ENCODE data around the gene FBL. TPM values are rescaled to one million over a fixed set of nuclear protein-coding genes. Genes with fewer than 3 reads are reported as not detected.
A peak's percentile ranks its signal among the peaks of the same experiment; 100 is the strongest.
"Not testable (repeated sequence)": the region's sequence is repeated elsewhere in the genome, so short reads cannot be mapped to it uniquely, and the experiment has no call there.

FBL gene
- total and polyA plus RNA-seq, 2 of the 13 experiments (the other 11 are each of a cell fraction or from before 2014, with no cell fraction given) = 153 to 468 TPM

GRCh38 chr19:39887456-39887951 lies 41.3 kb upstream of the FBL start (continued):
- TF ChIP-seq ZGPAT (CRISPR knock-in tag; IDR thresholded peaks at IDR 0.05) (0 out of 2 replicates have a peak, but pooled peaks have one; percentile 29), PRDM10 (CRISPR knock-in tag; IDR thresholded peaks at IDR 0.05; ENCODE audit: low read depth) (0 out of 2 replicates have a peak, but pooled peaks have one; percentile 34), ELF3 (CRISPR knock-in tag; IDR thresholded peaks at IDR 0.05) (peak; percentile 41; the same call in 1 of the 2 replicates), SIX1 (CRISPR knock-in tag; IDR thresholded peaks at IDR 0.05; ENCODE audit: borderline replicate concordance) (0 out of 2 replicates have a peak, but pooled peaks have one; percentile 20), NCOA2 (CRISPR knock-in tag; IDR thresholded peaks at IDR 0.05) (peak; percentile 79), NR2F6 (IDR thresholded peaks at IDR 0.05) (0 out of 2 replicates have a peak, but pooled peaks have one; percentile 27), NR2F6 (CRISPR knock-in tag; IDR thresholded peaks at IDR 0.05) (peak; percentile 73), FOXA3 (CRISPR knock-in tag; IDR thresholded peaks at IDR 0.05) (peak; percentile 55), HMG20B (CRISPR knock-in tag; conservative IDR thresholded peaks at IDR 0.05) (0 out of 2 replicates have a peak, but pooled peaks have one; percentile 17), MIER3 (CRISPR knock-in tag; IDR thresholded peaks at IDR 0.05; ENCODE audit: borderline replicate concordance) (peak; percentile 30; the same call in 1 of the 2 replicates), RXRB (CRISPR knock-in tag; IDR thresholded peaks at IDR 0.05; ENCODE audit: borderline replicate concordance) (peak; percentile 71), SOX13 (CRISPR knock-in tag; conservative IDR thresholded peaks at IDR 0.05 in 1 of 2, IDR thresholded peaks at IDR 0.05 in 1 of 2) (peak in 1 of 2 experiments; percentile 64; a peak in 1 of 4 replicates), ISL2 (CRISPR knock-in tag; IDR thresholded peaks at IDR 0.05) (0 out of 2 replicates have a peak, but pooled peaks have one; percentile 33), DMAP1 (CRISPR knock-in tag; IDR thresholded peaks at IDR 0.05) (0 out of 2 replicates have a peak, but pooled peaks have one; percentile 33), IKZF5 (CRISPR knock-in tag; IDR thresholded peaks at IDR 0.05) (peak; percentile 52; the same call in 1 of the 2 replicates), TCF7 (IDR thresholded peaks at IDR 0.05; ENCODE audit: low read depth) (peak; percentile 42; the same call in 1 of the 2 replicates), ETV5 (CRISPR knock-in tag; IDR thresholded peaks at IDR 0.05; ENCODE audit: borderline replicate concordance) (peak; percentile 50; the same call in 1 of the 2 replicates)
- TF ChIP-seq, protein P1, sequence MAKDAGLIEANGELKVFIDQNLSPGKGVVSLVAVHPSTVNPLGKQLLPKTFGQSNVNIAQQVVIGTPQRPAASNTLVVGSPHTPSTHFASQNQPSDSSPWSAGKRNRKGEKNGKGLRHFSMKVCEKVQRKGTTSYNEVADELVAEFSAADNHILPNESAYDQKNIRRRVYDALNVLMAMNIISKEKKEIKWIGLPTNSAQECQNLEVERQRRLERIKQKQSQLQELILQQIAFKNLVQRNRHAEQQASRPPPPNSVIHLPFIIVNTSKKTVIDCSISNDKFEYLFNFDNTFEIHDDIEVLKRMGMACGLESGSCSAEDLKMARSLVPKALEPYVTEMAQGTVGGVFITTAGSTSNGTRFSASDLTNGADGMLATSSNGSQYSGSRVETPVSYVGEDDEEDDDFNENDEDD (CRISPR knock-in tag; IDR thresholded peaks at IDR 0.05; ENCODE audit: borderline replicate concordance) = peak; percentile 74; the same call in 1 of the 2 replicates
- not testable (repeated sequence) for TF ChIP-seq SOX13 (IDR thresholded peaks at IDR 0.05)
